Mucosa of descending colon (tissue), 3 donors: ENCODE measurements around the gene PKIG. TPM values are rescaled to one million over a fixed set of nuclear protein-coding genes. Genes with fewer than 3 reads are reported as not detected.

ENCODE experiments used
- ATAC-seq: fragments of 200-7000 bp; cut with Tn5 transposase; one replicate; pipeline ENCODE4 v1.9.1; 2020; ENCODE audit warnings: mild to moderate bottlenecking, moderate library complexity
- DNase-seq, 3 donors: peaks; one replicate each; pipeline ENCODE4 v3.0.0-alpha.2; 2020
- H3K36me3 ChIP-seq: fragments of 200-600 bp; one replicate; pipeline ENCODE4 v1.8.0; 2021; ENCODE audit warnings: low read depth, mild to moderate bottlenecking
- H3K4me1 ChIP-seq: fragments of 200-600 bp; one replicate; pipeline ENCODE4 v1.8.0; 2021; ENCODE audit warnings: low read depth, mild to moderate bottlenecking
- H3K4me3 ChIP-seq: fragments of 200-600 bp; one replicate; pipeline ENCODE4 v1.8.0; 2021; ENCODE audit warnings: mild to moderate bottlenecking
- H3K9me3 ChIP-seq: fragments of 200-600 bp; one replicate; pipeline ENCODE4 v1.8.0; 2021; ENCODE audit warnings: mild to moderate bottlenecking
- CTCF ChIP-seq: fragments of 200-600 bp; IDR thresholded peaks from one replicate; pipeline ENCODE4 v1.8.0; 2022; ENCODE audit warnings: antibody characterized with exemption, mild to moderate bottlenecking
- intact Hi-C, 2 donors: fragments of 100-400 bp; cut with DNase I in 1 of 2; cut with micrococcal nuclease in 1 of 2; formaldehyde crosslinking; loops; one replicate each; pipeline versions ENCODE4 v1.11.0 to v1.11.1; 2022; cut with DNase I, micrococcal nuclease
- total RNA-seq, 3 donors: library from RNA; stranded (reverse); fragmentation: NEBNext Ultra II Directional in 2 of 3; extraction: Animal tissue kit (Norgen Biotek cat#: 25700) in 2 of 3; gene quantifications; one replicate each; pipeline versions ENCODE4 v1.2.1 to v1.2.4, GENCODE V29; 2021 to 2023
- donor health status: DM: no; HTN: no; CAD: no; lungs with moderate emphysema.
- donor health status: DM: no; HTN: no; CAD: no.
- donor health status: DM: no; HTN: yes; CAD: no.

Gene PKIG
- total RNA-seq, 3 donors from 2014 or later, result 39.9 to 101 (median 42.4) TPM

GRCh38 chr20:44635877-44636276 lies 53.5 kb downstream of the PKIG start:
- intact Hi-C loops, result no loop called here
- no peak for ATAC-seq
- TF ChIP-seq CTCF, result no peak
- Histone ChIP-seq H3K4me1 (no peaks in the 10 kb centered on the region), H3K4me3 (no peak overlapping the region), H3K36me3 (no peaks in the 10 kb centered on the region), H3K9me3 (no peaks in the 10 kb centered on the region)
- DNase-seq, result no peak

- no peak for TF ChIP-seq CTCF
- peaks cover 3% of the 10 kb centered on the region for H3K4me1 ChIP-seq
- no peak for DNase-seq
- H3K4me3 ChIP-seq, result no peak overlapping the region
- no peaks in the 10 kb centered on the region for H3K9me3 ChIP-seq
- no peaks in the 10 kb centered on the region for H3K36me3 ChIP-seq
- no peak for ATAC-seq
- intact Hi-C loops, result no loop called here
Observed at GRCh38 chr20:44637042-44637441, 54.7 kb downstream of the PKIG start.

GRCh38 chr20:44637522-44638372 lies 55.4 kb downstream of the PKIG start:
- ATAC-seq (no peak), DNase-seq (no peak)
- no peaks in the 10 kb centered on the region for H3K9me3 ChIP-seq

GRCh38 chr20:44640522-44640921 lies 58.1 kb downstream of the PKIG start:
- Histone ChIP-seq H3K36me3 (no peaks in the 10 kb centered on the region), H3K9me3 (no peaks in the 10 kb centered on the region), H3K4me1 (peaks cover 20% of the 10 kb centered on the region), H3K4me3 (no peak overlapping the region)
- ATAC-seq (no peak), DNase-seq (no peak)
- intact Hi-C loops, result no loop called here
- no peak for TF ChIP-seq CTCF

More at GRCh38 chr20:44637522-44638372, 55.4 kb downstream of the PKIG start:
- H3K4me1 ChIP-seq, result peaks cover 10% of the 10 kb centered on the region
- intact Hi-C loops, result no loop called here
- no peaks in the 10 kb centered on the region for H3K36me3 ChIP-seq
- no peak overlapping the region for H3K4me3 ChIP-seq
- TF ChIP-seq CTCF, result no peak

- ATAC-seq, result no peak
- no peak overlapping the region for H3K4me3 ChIP-seq
- TF ChIP-seq CTCF, result no peak
- H3K9me3 ChIP-seq, result no peaks in the 10 kb centered on the region
- peaks cover 23% of the 10 kb centered on the region for H3K4me1 ChIP-seq
- intact Hi-C loops, result no loop called here
- no peak for DNase-seq
- no peaks in the 10 kb centered on the region for H3K36me3 ChIP-seq
Observed at GRCh38 chr20:44641325-44641724, 58.9 kb downstream of the PKIG start.
